ENCODE measurements around the gene DMXL2. TPM values are rescaled to one million over a fixed set of nuclear protein-coding genes. Genes with fewer than 3 reads are reported as not detected.

Gene DMXL2
- total RNA-seq, 4 donors from 2014 or later = 17.5 to 111 (median 29.1) TPM

DNA sequence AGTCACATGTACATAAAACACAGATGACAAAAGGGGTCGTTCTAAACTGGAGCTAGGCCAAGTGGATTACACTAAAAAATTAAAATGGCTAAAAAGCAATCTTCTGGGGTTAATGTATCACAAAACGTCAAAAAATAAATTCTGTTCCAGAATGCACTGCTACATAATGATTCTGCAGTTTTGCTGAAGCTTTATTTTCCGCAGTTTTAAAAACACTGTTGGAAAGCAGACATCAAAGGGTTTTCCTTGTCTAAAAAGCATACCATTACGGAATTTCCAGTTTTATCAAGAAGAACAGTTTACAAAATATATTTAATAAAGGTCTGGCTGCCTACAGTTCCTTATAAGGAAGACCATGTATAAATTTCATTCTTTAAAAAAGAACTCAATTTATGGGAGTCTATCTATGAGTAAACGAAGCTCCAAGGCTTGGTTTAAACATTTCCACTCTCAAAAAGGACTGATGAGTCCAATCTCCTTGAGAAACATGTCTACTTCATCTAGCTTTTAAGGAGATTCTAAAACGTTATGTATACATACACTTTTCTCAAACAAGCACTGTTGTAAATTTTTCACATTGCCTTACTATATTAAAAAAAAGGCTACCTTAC lies 1.3 kb downstream of the DMXL2 start:
- peak overlapping the region; percentile 61 to 71 for H3K4me3 ChIP-seq
- H3K36me3 ChIP-seq = no peaks in the 10 kb centered on the region
- TF ChIP-seq, protein P1, sequence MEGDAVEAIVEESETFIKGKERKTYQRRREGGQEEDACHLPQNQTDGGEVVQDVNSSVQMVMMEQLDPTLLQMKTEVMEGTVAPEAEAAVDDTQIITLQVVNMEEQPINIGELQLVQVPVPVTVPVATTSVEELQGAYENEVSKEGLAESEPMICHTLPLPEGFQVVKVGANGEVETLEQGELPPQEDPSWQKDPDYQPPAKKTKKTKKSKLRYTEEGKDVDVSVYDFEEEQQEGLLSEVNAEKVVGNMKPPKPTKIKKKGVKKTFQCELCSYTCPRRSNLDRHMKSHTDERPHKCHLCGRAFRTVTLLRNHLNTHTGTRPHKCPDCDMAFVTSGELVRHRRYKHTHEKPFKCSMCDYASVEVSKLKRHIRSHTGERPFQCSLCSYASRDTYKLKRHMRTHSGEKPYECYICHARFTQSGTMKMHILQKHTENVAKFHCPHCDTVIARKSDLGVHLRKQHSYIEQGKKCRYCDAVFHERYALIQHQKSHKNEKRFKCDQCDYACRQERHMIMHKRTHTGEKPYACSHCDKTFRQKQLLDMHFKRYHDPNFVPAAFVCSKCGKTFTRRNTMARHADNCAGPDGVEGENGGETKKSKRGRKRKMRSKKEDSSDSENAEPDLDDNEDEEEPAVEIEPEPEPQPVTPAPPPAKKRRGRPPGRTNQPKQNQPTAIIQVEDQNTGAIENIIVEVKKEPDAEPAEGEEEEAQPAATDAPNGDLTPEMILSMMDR (IDR thresholded peaks at IDR 0.05) = no peak
- no peak for TF ChIP-seq POLR2AphosphoS5 (IDR thresholded peaks at IDR 0.05)
- TF ChIP-seq EP300 (IDR thresholded peaks at IDR 0.05) = no peak
- TF ChIP-seq POLR2A (IDR thresholded peaks at IDR 0.05) = no peak
- no peaks in the 10 kb centered on the region for H3K27me3 ChIP-seq
- 16 to 20% methylated on average over 6 of the region's 6 CpGs for WGBS, 2 donors (ENCODE audit: low coverage in 1 of 2)
- ATAC-seq = no peak
- H3K9me3 ChIP-seq = no peaks in the 10 kb centered on the region
- H3K4me1 ChIP-seq = peaks cover 2 to 18% (median 2%) of the 10 kb centered on the region in 3 donors
- peak overlapping the region; percentile 8 to 90 (median 88) for H3K27ac ChIP-seq

DNA sequence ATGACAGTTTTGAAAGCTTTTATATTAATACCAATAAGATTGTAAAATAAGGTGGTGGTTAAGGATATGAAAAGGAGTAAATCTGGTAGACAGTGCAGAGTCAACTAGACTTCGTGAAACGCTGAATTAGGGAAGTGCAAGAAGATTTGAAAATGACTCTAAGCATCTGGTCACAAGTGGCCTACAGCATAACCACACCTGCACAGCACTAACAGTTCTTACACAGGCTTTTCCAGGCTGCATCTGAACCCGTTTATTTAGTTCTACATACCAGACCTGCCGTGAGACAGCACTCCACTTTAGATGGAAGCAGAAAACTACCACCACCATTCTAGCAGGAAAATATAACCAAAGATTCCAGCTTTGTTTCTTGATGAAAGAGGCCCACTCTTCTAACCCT lies 1.9 kb downstream of the DMXL2 start:
- no peak for ATAC-seq
- TF ChIP-seq POLR2AphosphoS5 (IDR thresholded peaks at IDR 0.05) (no peak), EP300 (IDR thresholded peaks at IDR 0.05) (no peak), POLR2A (IDR thresholded peaks at IDR 0.05) (no peak)
- TF ChIP-seq, protein P1 (IDR thresholded peaks at IDR 0.05) = no peak
- H3K36me3 ChIP-seq = no peaks in the 10 kb centered on the region
- whole genome bisulfite sequencing, 2 donors (ENCODE audit: low coverage in 1 of 2) = 33 to 59% methylated on average over 3 to 4 of the region's 4 CpGs
- no peaks in the 10 kb centered on the region for H3K27me3 ChIP-seq
- H3K4me3 ChIP-seq = no peak overlapping the region
- H3K4me1 ChIP-seq = peaks cover 2 to 18% (median 2%) of the 10 kb centered on the region in 3 donors
- peak overlapping the region in 1 of 4 donors; percentile 90 for H3K27ac ChIP-seq
- H3K9me3 ChIP-seq = no peaks in the 10 kb centered on the region

DNA sequence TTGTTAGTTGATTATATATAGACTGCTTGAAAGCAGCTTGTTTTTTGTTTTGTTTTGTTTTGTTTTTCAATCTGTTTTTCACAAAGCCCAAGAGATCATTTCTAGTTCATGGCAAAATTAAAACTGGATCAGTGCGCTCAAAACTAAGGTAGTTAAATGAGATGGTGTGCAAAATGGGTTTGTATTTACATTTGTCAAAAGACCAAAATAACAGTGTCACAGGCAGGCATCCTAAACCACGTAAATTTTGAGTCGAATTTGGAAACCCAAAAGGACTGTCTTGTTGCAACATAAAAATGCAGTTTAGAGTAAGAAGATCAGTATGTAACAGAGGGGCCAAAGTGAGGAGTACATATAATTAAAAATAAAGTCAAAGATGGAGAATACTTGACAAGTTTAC lies 2.4 kb downstream of the DMXL2 start:
- TF ChIP-seq POLR2AphosphoS5 (IDR thresholded peaks at IDR 0.05) (no peak), EP300 (IDR thresholded peaks at IDR 0.05) (no peak), POLR2A (IDR thresholded peaks at IDR 0.05) (no peak)
- TF ChIP-seq, protein P1 (IDR thresholded peaks at IDR 0.05) = no peak
- H3K27me3 ChIP-seq = no peaks in the 10 kb centered on the region
- 84 to 85% methylated on average over 3 of the region's 3 CpGs for WGBS, 2 donors (ENCODE audit: low coverage in 1 of 2)
- H3K27ac ChIP-seq = no peak overlapping the region
- H3K9me3 ChIP-seq = no peaks in the 10 kb centered on the region
- ATAC-seq = no peak
- no peak overlapping the region for H3K4me3 ChIP-seq
- no peaks in the 10 kb centered on the region for H3K36me3 ChIP-seq
- peaks cover 2 to 18% (median 2%) of the 10 kb centered on the region in 3 donors for H3K4me1 ChIP-seq

DNA sequence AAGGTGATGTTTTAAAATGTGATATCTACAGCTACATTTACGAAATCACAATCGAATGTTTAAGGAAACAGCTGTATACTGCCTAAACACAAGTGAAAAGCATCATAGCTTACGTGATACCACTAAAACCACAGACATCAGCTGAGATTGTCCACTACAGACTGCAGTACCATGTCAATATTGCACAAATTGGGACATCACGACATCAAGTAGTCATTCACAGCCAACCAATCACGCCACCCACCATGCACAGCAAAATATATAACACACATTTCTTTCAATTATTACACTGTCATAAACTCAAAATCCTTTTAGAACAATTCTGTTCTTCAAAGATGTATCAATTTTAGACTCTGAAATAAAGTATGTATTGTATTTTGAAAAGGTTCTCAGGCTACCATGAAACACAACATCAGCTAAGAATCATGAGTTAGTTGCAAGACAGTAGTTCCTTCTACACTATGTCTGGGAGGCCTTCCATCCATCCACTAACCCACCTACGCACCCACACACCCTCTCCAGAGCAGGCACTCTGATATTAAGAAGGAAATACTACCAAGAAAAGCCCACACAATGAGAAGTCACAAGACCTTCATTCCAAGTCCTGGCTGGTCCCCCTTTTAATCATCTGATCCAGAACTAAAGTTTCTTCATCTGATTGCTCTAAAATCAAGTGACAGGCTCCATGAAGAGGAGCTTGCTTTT lies 3.1 kb downstream of the DMXL2 start:
- no peaks in the 10 kb centered on the region for H3K27me3 ChIP-seq
- H3K27ac ChIP-seq = no peak overlapping the region
- H3K4me1 ChIP-seq = peaks cover 2 to 18% (median 2%) of the 10 kb centered on the region in 3 donors
- no peak overlapping the region for H3K4me3 ChIP-seq
- no peaks in the 10 kb centered on the region for H3K36me3 ChIP-seq
- 89 to 91% methylated on average over 6 of the region's 6 CpGs for WGBS, 2 donors (ENCODE audit: low coverage in 1 of 2)
- TF ChIP-seq POLR2AphosphoS5 (IDR thresholded peaks at IDR 0.05) (no peak), POLR2A (IDR thresholded peaks at IDR 0.05) (no peak), EP300 (IDR thresholded peaks at IDR 0.05) (no peak)
- TF ChIP-seq, protein P1 (IDR thresholded peaks at IDR 0.05) = no peak
- no peak for ATAC-seq
- no peaks in the 10 kb centered on the region for H3K9me3 ChIP-seq

DNA sequence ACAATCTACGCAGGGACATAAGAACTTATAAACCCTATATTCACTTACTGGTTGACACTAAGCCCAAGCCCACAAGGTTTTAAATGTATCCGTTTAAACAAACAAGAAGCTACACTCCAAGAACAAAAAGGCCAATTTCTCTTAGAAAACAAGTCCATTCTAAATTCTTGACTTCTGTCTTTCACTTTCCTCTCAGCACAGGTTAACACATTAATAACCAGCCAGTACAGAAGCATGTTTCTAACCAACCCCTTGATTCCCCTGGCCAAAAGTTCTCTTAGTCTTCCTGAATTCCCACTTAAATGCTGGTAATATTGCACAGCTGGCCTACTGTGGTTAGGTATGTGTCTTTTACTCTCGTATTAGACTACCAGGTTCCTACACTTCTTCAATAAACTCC lies 4.7 kb downstream of the DMXL2 start:
- H3K4me1 ChIP-seq = peaks cover 2 to 18% (median 2%) of the 10 kb centered on the region in 3 donors
- H3K27me3 ChIP-seq = no peaks in the 10 kb centered on the region
- no peak for TF ChIP-seq POLR2A (IDR thresholded peaks at IDR 0.05)
- TF ChIP-seq, protein P1 (IDR thresholded peaks at IDR 0.05) = no peak
- no peak for TF ChIP-seq EP300 (IDR thresholded peaks at IDR 0.05)
- no peak for TF ChIP-seq POLR2AphosphoS5 (IDR thresholded peaks at IDR 0.05)
- H3K9me3 ChIP-seq = no peaks in the 10 kb centered on the region
- H3K27ac ChIP-seq = no peak overlapping the region
- 78 to 93% methylated on average over 3 of the region's 3 CpGs for WGBS, 2 donors (ENCODE audit: low coverage in 1 of 2)
- no peak for ATAC-seq
- no peak overlapping the region for H3K4me3 ChIP-seq
- H3K36me3 ChIP-seq = no peaks in the 10 kb centered on the region
